PC-3 (cell line): ENCODE measurements around the gene ABHD8.

ENCODE experiments used
- EZH2 ChIP-seq: fragments of 300-600 bp; sonication (generic); IDR thresholded peaks from one replicate; pipeline ENCODE4 v1.6.1; 2017; ENCODE audit warnings: antibody characterized with exemption, mild to moderate bottlenecking, low read length; ENCODE audit not compliant: unreplicated experiment
- EZH2phosphoT487 ChIP-seq: fragments of 300-600 bp; sonication (generic); IDR thresholded peaks from 2 replicates; pipeline ENCODE4 v1.6.1; 2018; ENCODE audit warnings: mild to moderate bottlenecking, antibody characterized with exemption, low read length, borderline replicate concordance
- TF ChIP-seq, protein P1 (sequence below): fragments of 300-600 bp; sonication (generic); conservative IDR thresholded peaks from 2 replicates; pipeline ENCODE4 v1.5.1; 2017; ENCODE audit warnings: antibody characterized with exemption, low read depth, mild to moderate bottlenecking, low read length

DNA sequence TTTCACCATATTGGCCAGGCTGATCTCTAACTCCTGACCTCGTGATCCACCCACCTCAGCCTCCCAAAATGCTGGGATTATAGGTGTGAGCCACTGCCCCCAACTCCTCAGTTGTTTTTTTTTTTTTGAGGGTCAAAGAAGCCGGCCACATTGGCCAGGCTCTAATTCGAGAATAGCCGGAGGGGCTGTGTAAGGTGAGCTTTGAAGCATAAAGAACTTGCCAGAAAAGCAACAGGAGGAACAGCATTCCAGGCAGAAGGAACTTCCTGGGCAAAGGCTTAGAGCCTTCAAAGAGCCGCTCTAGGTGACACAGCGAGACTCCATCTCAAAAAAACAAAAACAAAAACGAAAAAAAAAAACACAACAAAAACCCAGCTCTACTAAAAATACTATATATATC is 37.2 kb downstream of the ABHD8 start:
- TF ChIP-seq EZH2, result no peak
- TF ChIP-seq, protein P1, sequence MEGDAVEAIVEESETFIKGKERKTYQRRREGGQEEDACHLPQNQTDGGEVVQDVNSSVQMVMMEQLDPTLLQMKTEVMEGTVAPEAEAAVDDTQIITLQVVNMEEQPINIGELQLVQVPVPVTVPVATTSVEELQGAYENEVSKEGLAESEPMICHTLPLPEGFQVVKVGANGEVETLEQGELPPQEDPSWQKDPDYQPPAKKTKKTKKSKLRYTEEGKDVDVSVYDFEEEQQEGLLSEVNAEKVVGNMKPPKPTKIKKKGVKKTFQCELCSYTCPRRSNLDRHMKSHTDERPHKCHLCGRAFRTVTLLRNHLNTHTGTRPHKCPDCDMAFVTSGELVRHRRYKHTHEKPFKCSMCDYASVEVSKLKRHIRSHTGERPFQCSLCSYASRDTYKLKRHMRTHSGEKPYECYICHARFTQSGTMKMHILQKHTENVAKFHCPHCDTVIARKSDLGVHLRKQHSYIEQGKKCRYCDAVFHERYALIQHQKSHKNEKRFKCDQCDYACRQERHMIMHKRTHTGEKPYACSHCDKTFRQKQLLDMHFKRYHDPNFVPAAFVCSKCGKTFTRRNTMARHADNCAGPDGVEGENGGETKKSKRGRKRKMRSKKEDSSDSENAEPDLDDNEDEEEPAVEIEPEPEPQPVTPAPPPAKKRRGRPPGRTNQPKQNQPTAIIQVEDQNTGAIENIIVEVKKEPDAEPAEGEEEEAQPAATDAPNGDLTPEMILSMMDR, result no peak
- no peak for TF ChIP-seq EZH2phosphoT487
